ENCODE results near the gene ZFP36L1. TPM values are rescaled to one million over a fixed set of nuclear protein-coding genes. Genes with fewer than 3 reads are reported as not detected.

The ZFP36L1 gene
- total RNA-seq, 1 donor from 2014 or later, result 219 TPM

- no peak for DNase-seq (ENCODE audit: extremely low read depth, low read depth, low spot score)
These were observed 7.1 kb downstream of the ZFP36L1 start for GRCh38 chr14:68785534-68786490.

- no peak for DNase-seq (ENCODE audit: extremely low read depth, low read depth, low spot score)
These were observed 7.8 kb downstream of the ZFP36L1 start for GRCh38 chr14:68784978-68785533.

GRCh38 chr14:68784226-68784910, 8.5 kb downstream of the ZFP36L1 start:
- no peak for DNase-seq (ENCODE audit: extremely low read depth, low read depth, low spot score)

- DNase-seq (ENCODE audit: extremely low read depth, low read depth, low spot score), result no peak
These were observed 9.2 kb downstream of the ZFP36L1 start for GRCh38 chr14:68783408-68784225.

GRCh38 chr14:68782091-68782981, 10.5 kb downstream of the ZFP36L1 start:
- no peak for DNase-seq (ENCODE audit: extremely low read depth, low read depth, low spot score)

- no peak for DNase-seq (ENCODE audit: extremely low read depth, low read depth, low spot score)
These were observed 11.5 kb downstream of the ZFP36L1 start for GRCh38 chr14:68781161-68782021.

- no peak for DNase-seq (ENCODE audit: extremely low read depth, low read depth, low spot score)
These were observed 12.3 kb downstream of the ZFP36L1 start for GRCh38 chr14:68780358-68781160.

- no peak for DNase-seq (ENCODE audit: extremely low read depth, low read depth, low spot score)
These were observed 13.0 kb downstream of the ZFP36L1 start for GRCh38 chr14:68779761-68780323.

- DNase-seq (ENCODE audit: extremely low read depth, low read depth, low spot score), result no peak
These were observed 15.2 kb downstream of the ZFP36L1 start for GRCh38 chr14:68777644-68778043.

GRCh38 chr14:68775614-68776126, 17.2 kb downstream of the ZFP36L1 start:
- DNase-seq (ENCODE audit: extremely low read depth, low read depth, low spot score), result no peak

- no peak for DNase-seq (ENCODE audit: extremely low read depth, low read depth, low spot score)
These were observed 17.9 kb downstream of the ZFP36L1 start for GRCh38 chr14:68774771-68775613.

GRCh38 chr14:68772761-68773381, 20.0 kb downstream of the ZFP36L1 start:
- no peak for DNase-seq (ENCODE audit: extremely low read depth, low read depth, low spot score)

- no peak for DNase-seq (ENCODE audit: extremely low read depth, low read depth, low spot score)
These were observed 21.2 kb downstream of the ZFP36L1 start for GRCh38 chr14:68771631-68772030.

GRCh38 chr14:68770553-68771286, 22.1 kb downstream of the ZFP36L1 start:
- DNase-seq (ENCODE audit: extremely low read depth, low read depth, low spot score), result no peak

GRCh38 chr14:68770051-68770450, 22.8 kb downstream of the ZFP36L1 start:
- DNase-seq (ENCODE audit: extremely low read depth, low read depth, low spot score), result no peak

Data from glomerular endothelial cell (primary cell).